Measurements from ENCODE around the gene CALM1.

The CALM1 gene

GRCh38 chr14:90429236-90429635 lies 32.4 kb downstream of the CALM1 start:
- no peak for ATAC-seq
- TF ChIP-seq, protein P1, sequence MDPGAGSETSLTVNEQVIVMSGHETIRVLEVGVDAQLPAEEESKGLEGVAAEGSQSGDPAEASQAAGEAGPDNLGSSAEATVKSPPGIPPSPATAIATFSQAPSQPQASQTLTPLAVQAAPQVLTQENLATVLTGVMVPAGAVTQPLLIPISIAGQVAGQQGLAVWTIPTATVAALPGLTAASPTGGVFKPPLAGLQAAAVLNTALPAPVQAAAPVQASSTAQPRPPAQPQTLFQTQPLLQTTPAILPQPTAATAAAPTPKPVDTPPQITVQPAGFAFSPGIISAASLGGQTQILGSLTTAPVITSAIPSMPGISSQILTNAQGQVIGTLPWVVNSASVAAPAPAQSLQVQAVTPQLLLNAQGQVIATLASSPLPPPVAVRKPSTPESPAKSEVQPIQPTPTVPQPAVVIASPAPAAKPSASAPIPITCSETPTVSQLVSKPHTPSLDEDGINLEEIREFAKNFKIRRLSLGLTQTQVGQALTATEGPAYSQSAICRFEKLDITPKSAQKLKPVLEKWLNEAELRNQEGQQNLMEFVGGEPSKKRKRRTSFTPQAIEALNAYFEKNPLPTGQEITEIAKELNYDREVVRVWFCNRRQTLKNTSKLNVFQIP (CRISPR knock-in tag; IDR thresholded peaks at IDR 0.05; ENCODE audit: borderline replicate concordance, low read depth): no peak
- no peak for TF ChIP-seq ZFP30 (CRISPR knock-in tag; IDR thresholded peaks at IDR 0.05)
- no peak for TF ChIP-seq ZNF565 (CRISPR knock-in tag; conservative IDR thresholded peaks at IDR 0.05; ENCODE audit: low read depth)
- no peak for TF ChIP-seq BACH2 (CRISPR knock-in tag; IDR thresholded peaks at IDR 0.05; ENCODE audit: borderline replicate concordance)
- no peak for TF ChIP-seq ZC3H10 (CRISPR knock-in tag; IDR thresholded peaks at IDR 0.05)
- TF ChIP-seq ZNF8 (CRISPR knock-in tag; IDR thresholded peaks at IDR 0.05): no peak
- no peak for TF ChIP-seq ISL1 (CRISPR knock-in tag; IDR thresholded peaks at IDR 0.05)
- no peak for TF ChIP-seq CSDC2 (CRISPR knock-in tag; IDR thresholded peaks at IDR 0.05)
- TF ChIP-seq ZFP3 (CRISPR knock-in tag; IDR thresholded peaks at IDR 0.05): no peak
- TF ChIP-seq SNAI2 (CRISPR knock-in tag; IDR thresholded peaks at IDR 0.05): no peak
- TF ChIP-seq CSRNP3 (CRISPR knock-in tag; IDR thresholded peaks at IDR 0.05): no peak
- no peak for TF ChIP-seq TSHZ2 (CRISPR knock-in tag; IDR thresholded peaks at IDR 0.05)
- TF ChIP-seq PATZ1 (CRISPR knock-in tag; IDR thresholded peaks at IDR 0.05; ENCODE audit: borderline replicate concordance): no peak
- TF ChIP-seq RARB (CRISPR knock-in tag; IDR thresholded peaks at IDR 0.05): no peak
- TF ChIP-seq TOX (CRISPR knock-in tag; IDR thresholded peaks at IDR 0.05; ENCODE audit: borderline replicate concordance): no peak
- no peak for TF ChIP-seq ZNF70 (CRISPR knock-in tag; IDR thresholded peaks at IDR 0.05)
- no peak for TF ChIP-seq ARNTL (CRISPR knock-in tag; IDR thresholded peaks at IDR 0.05; ENCODE audit: borderline replicate concordance, low read depth)

DNA sequence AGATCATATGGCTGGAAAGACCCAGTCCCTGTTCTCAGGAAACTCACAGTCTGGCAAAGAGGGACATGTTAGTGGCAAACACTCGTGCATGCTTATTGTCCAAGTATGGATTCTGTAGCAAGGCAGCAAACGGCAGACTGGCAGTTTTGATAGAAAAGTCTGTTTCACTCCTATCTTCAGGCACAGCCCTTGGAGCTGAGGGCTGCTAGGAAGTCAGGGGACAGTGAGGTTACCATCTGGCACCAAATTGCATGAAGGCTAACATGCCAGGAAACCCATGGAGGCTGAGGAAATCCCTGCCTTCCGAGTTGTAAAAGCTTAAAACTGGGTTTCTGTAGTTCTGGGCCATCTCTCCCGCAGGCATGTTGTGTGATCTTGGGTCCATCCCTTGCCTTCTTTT lies 32.9 kb downstream of the CALM1 start:
- no peak for ATAC-seq
- TF ChIP-seq GLIS3 (CRISPR knock-in tag; IDR thresholded peaks at IDR 0.05) (no peak), ZNF565 (CRISPR knock-in tag; conservative IDR thresholded peaks at IDR 0.05; ENCODE audit: low read depth) (no peak), ZNF70 (CRISPR knock-in tag; IDR thresholded peaks at IDR 0.05) (no peak)
- TF ChIP-seq, protein P2, sequence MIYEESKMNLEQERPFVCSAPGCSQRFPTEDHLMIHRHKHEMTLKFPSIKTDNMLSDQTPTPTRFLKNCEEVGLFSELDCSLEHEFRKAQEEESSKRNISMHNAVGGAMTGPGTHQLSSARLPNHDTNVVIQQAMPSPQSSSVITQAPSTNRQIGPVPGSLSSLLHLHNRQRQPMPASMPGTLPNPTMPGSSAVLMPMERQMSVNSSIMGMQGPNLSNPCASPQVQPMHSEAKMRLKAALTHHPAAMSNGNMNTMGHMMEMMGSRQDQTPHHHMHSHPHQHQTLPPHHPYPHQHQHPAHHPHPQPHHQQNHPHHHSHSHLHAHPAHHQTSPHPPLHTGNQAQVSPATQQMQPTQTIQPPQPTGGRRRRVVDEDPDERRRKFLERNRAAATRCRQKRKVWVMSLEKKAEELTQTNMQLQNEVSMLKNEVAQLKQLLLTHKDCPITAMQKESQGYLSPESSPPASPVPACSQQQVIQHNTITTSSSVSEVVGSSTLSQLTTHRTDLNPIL (CRISPR knock-in tag; IDR thresholded peaks at IDR 0.05; ENCODE audit: low read depth): no peak

DNA sequence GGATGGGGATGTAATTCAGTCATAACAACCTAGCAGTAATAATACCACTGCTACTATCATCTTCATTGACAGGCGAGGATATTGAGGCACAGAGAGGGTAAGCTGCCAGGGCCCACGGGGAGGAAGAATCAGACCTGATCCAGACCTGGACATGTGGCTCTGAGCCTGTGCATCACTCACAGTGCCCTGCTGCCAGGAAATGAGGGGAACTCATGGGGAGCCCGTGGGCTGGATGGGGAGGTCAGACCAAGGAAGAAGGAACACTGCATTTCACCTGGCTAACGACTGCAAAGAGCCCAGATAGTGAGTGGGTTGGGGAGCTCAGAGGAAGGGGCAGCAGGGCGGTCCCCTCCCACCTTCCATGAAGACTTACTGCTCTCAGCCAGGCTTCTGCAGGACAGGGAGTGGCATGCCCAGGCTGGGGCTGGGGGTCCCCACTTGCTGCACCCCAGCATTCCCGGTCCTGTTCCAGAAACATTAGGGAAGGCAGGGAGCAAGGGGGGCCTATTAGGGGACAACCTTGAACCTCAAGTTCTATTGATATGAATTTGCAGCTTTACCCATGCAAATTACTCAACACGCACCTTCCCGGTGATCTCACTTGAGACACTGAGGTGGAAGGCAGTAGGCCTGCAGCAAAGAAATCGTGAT lies 37.7 kb downstream of the CALM1 start:
- no peak for ATAC-seq
- TF ChIP-seq PATZ1 (CRISPR knock-in tag; IDR thresholded peaks at IDR 0.05; ENCODE audit: borderline replicate concordance) (no peak), ARNTL (CRISPR knock-in tag; IDR thresholded peaks at IDR 0.05; ENCODE audit: borderline replicate concordance, low read depth) (no peak), ZC3H10 (CRISPR knock-in tag; IDR thresholded peaks at IDR 0.05) (no peak), TSHZ2 (CRISPR knock-in tag; IDR thresholded peaks at IDR 0.05) (no peak), TCF4 (CRISPR knock-in tag; IDR thresholded peaks at IDR 0.05; ENCODE audit: borderline replicate concordance) (no peak)
